ENCODE measurements around the gene RGL2.
A peak's percentile ranks its signal among the peaks of the same experiment; 100 is the strongest.

Gene RGL2

GRCh38 chr6:33316603-33317418 lies 18.1 kb upstream of the RGL2 start:
- no peak for DNase-seq (ENCODE audit: low spot score)

- DNase-seq (ENCODE audit: low spot score), result no peak
These were observed 17.3 kb upstream of the RGL2 start for GRCh38 chr6:33315793-33316602.

GRCh38 chr6:33314943-33315792 lies 16.4 kb upstream of the RGL2 start:
- DNase-seq (ENCODE audit: low spot score), result no peak

GRCh38 chr6:33314515-33314942 lies 15.8 kb upstream of the RGL2 start:
- DNase-seq (ENCODE audit: low spot score), result peak; percentile 53

- DNase-seq (ENCODE audit: low spot score), result peak; percentile 88
These were observed 15.2 kb upstream of the RGL2 start, which contains the start of gene TAPBP for GRCh38 chr6:33313709-33314514. Gene TAPBP, minus strand, starts transcription at chr6:33314078. Its CDS starts 37 bp downstream, at chr6:33314041.

- DNase-seq (ENCODE audit: low spot score), result peak; percentile 70
These were observed 14.5 kb upstream of the RGL2 start for GRCh38 chr6:33313105-33313708.

GRCh38 chr6:33312361-33313104 lies 13.8 kb upstream of the RGL2 start:
- peak; percentile 90 for DNase-seq (ENCODE audit: low spot score)

GRCh38 chr6:33306356-33306755 lies 7.6 kb upstream of the RGL2 start:
- DNase-seq (ENCODE audit: low spot score), result no peak

GRCh38 chr6:33305052-33305451 lies 6.3 kb upstream of the RGL2 start:
- DNase-seq (ENCODE audit: low spot score), result no peak

- DNase-seq (ENCODE audit: low spot score), result no peak
These were observed 5.5 kb upstream of the RGL2 start for GRCh38 chr6:33304216-33304615.

- DNase-seq (ENCODE audit: low spot score), result no peak
These were observed 3.1 kb upstream of the RGL2 start for GRCh38 chr6:33301877-33302276.

GRCh38 chr6:33299237-33299944 lies 649 bp upstream of the RGL2 start:
- peak; percentile 89 for DNase-seq (ENCODE audit: low spot score)

GRCh38 chr6:33297956-33298772 lies 578 bp downstream of the RGL2 start:
- DNase-seq (ENCODE audit: low spot score), result peak; percentile 65

GRCh38 chr6:33297406-33297955 lies 1.3 kb downstream of the RGL2 start:
- DNase-seq (ENCODE audit: low spot score), result peak; percentile 46

GRCh38 chr6:33296797-33297405 lies 1.8 kb downstream of the RGL2 start:
- DNase-seq (ENCODE audit: low spot score), result no peak

GRCh38 chr6:33295621-33296369 lies 2.9 kb downstream of the RGL2 start:
- no peak for DNase-seq (ENCODE audit: low spot score)

All from germinal center (tissue), 1 donor.